GM20000 (cell line): ENCODE measurements around the gene PRR7.

Experiments
- DNase-seq: peaks from one replicate; pipeline ENCODE4 v3.0.0; 2012; ENCODE audit warnings: low spot score
- TF ChIP-seq, protein P1 (sequence below): IDR thresholded peaks from 2 replicates; pipeline ENCODE4 v1.5.1; 2012; ENCODE audit warnings: mild to moderate bottlenecking, control low read depth; ENCODE audit errors: extremely low read depth, missing control alignments

PRR7 gene

DNA sequence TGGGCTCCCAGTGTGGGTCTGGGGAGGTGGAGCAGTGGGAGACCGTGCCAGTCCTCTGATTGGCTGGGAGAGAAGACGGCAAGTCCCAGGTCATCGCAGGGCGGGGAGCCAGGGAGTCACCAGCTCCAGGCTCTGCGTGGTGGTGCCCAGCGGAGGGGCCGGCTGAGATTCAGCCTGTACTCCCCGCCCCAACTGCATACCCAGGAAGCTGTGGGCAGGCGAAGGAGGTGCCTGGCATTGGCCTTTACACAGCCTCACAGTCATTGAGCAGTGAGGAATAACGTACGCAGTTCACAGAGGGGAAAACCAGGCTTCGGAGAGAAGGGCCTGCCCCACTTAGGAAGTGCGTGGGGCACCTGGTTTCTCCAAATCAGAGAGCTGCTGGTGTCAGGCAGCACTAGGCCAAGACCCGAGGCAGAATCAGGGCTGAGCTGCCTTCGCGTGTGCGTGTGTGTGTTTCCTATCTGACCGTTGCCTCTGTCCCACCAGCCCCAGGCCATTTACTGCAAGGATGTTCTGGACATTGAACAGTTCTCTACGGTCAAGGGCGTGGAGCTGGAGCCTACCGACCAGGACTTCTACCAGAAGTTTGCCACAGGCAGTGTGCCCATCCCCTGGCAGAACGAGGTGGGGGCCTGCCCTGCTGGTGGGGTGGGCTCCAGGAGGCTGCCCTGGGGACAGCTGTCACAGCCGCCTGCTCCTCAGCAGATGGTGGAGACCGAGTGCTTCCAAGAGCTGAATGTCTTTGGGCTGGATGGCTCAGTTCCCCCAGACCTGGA is 6.2 kb upstream of the PRR7 start:
- TF ChIP-seq, protein P1, sequence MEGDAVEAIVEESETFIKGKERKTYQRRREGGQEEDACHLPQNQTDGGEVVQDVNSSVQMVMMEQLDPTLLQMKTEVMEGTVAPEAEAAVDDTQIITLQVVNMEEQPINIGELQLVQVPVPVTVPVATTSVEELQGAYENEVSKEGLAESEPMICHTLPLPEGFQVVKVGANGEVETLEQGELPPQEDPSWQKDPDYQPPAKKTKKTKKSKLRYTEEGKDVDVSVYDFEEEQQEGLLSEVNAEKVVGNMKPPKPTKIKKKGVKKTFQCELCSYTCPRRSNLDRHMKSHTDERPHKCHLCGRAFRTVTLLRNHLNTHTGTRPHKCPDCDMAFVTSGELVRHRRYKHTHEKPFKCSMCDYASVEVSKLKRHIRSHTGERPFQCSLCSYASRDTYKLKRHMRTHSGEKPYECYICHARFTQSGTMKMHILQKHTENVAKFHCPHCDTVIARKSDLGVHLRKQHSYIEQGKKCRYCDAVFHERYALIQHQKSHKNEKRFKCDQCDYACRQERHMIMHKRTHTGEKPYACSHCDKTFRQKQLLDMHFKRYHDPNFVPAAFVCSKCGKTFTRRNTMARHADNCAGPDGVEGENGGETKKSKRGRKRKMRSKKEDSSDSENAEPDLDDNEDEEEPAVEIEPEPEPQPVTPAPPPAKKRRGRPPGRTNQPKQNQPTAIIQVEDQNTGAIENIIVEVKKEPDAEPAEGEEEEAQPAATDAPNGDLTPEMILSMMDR: no peak
- DNase-seq: no peak

GRCh38 chr5:177440990-177441780 is 5.4 kb upstream of the PRR7 start:
- TF ChIP-seq, protein P1: no peak
- no peak for DNase-seq

DNA sequence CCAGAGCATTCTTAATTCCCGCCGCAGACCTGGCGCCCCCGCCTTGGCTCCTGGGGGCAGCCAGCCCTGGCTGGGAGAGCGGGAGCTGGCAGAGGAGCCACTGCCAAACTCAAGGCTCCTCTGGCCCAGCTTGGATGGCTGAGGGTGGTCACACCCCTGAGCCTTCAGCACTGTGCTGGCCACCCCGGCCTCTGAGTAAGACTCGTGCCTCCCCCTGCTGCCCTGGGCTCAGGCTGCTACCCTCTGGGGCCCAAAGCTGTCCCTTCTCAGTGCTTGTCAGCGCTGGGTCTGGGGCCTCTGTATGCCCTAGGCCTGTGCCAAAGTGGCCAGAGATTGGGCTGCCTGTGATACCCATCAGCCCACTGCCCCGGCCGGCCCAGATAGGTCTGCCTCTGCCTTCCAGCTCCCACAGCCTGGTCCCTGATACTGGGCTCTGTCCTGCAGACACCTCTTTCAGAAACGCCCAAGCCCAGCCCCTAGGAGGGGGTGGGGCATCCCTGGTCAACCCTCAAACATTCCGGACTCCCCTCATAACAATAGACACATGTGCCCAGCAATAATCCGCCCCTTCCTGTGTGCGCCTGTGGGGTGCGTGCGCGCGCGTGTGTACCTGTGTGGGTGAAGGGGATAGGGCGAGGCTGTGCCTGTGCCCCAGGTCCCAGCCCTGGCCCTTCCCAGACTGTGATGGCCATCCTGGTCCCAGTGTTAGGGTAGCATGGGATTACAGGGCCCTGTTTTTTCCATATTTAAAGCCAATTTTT is 4.4 kb upstream of the PRR7 start:
- no peak for DNase-seq

DNA sequence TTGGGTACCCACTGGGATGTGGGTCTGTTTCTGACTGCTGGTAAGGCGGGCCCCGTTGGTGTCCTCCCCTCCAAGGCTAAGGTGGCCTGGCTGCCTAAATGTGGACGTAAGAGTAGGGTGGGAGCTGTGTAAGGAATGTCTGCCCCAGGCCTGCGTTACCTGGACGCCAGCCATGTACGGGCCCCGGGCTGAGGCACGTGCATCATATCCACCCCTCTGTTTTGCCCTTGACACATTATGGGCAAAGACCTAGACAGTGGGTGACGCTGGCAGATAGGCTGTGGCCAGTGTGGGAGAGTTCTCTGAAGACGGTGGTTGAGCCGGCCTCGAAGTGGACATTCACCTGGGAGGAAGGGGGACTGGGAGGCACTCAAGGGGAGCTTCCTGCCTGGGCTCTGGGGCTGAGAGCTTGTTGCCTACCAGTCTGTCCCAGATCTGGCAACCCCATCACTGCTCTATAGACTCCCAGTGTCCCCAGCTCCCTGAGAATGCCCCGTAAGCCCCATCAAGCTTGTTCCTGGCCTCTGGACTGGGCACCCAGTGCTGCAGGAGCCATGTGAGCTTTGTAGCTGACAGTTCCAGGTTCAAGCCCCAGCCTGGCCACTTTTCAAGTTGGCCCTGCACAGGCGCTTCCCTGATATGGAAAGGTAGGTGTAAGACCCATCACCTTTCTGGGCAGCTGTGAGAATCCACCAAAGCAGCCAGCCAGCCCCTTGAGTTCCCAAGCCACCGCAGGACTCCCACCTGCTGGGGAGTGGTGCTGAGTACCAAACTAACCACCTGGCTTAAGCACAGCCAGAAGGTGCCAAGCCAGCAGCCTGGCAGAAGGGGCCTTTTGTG is 3.2 kb upstream of the PRR7 start:
- TF ChIP-seq, protein P1: no peak

More for the DNA sequence above, 4.4 kb upstream of the PRR7 start:
- TF ChIP-seq, protein P1: no peak

GRCh38 chr5:177444106-177445051 is 2.2 kb upstream of the PRR7 start:
- TF ChIP-seq, protein P1: no peak
- DNase-seq: peak; percentile 65

More for the DNA sequence above, 3.2 kb upstream of the PRR7 start:
- DNase-seq: no peak
